ENCODE results near the gene LTV1.
"Not testable (repeated sequence)": the region's sequence is repeated elsewhere in the genome, so short reads cannot be mapped to it uniquely, and the experiment has no call there.

The LTV1 gene

DNA sequence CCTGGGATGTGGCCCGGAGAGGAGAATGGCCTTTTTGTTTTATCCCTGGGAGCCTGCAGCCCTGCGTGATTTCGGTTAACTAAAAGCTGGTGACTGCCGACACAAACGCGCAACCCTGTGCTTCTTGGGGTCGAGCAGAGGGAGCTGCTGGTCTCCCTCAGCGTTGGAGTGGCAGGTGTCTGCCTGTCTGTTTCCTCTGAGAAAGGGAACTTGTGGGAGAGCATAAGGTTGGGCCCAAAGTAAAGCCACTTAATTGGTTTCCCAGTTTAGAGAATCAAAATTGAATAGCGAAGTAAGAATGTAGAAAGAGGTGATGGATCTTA is 500 bp downstream of the LTV1 start:
- DNase-seq, result no peak

DNA sequence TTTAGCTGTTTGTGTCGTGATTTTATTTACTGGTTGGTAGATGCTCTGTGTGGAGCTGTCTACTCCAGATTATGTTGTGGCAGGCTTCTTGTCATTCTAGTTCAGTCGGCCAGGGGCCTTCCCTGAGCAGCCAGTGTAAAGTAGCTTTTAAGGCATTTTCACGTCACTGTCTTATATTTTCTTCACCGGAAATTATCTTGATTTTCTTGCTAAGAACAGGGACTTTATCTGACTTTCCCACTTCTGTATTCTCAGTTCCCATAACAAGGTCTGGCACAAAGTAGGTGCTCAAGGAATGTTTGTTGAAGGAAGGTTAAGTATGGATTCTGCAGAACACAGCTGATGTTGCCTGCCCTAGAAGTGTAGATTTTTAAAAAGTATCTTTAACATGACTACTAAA is 868 bp downstream of the LTV1 start:
- DNase-seq, result no peak

- DNase-seq, result no peak
Measured at GRCh38 chr6:143845033-143845432, 1.9 kb downstream of the LTV1 start.

DNA sequence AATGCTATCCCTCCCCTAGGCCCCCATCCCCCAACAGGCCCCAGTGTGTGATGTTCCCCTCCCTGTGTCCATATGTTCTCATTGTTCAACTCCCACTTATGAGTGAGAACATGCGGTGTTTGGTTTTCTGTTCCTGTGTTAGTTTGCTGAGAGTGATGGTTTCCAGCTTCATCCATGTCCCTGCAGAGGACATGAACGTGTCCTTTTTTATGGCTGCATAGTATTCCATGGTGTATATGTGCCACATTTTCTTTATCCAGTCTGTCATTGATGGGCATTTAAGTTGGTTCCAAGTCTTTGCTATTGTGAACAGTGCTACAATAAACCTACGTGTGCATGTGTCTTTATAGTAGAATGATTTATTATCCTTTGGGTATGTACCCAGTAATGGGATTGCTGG is 8.6 kb downstream of the LTV1 start:
- not testable (repeated sequence) for DNase-seq

DNA sequence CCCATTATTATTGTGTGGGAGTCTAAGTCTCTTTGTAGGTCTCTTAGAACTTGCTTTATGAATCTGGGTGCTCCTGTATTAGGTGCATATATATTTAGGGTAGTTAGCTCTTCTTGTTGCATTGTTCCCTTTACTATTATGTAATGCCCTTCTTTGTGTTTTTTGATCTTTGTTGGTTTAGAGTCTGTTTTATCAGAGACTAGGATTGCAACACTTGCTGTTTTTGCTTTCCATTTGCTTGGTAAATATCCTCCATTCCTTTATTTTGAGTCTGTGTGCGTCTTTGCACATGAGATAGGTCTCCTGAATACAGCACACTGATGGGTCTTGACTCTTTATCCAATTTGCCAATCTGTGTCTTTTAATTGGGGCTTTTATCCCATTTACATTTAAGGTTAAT is 11.9 kb downstream of the LTV1 start:
- DNase-seq, result not testable (repeated sequence)

GRCh38 chr6:143856762-143857161 is 13.6 kb downstream of the LTV1 start:
- not testable (repeated sequence) for DNase-seq

DNA sequence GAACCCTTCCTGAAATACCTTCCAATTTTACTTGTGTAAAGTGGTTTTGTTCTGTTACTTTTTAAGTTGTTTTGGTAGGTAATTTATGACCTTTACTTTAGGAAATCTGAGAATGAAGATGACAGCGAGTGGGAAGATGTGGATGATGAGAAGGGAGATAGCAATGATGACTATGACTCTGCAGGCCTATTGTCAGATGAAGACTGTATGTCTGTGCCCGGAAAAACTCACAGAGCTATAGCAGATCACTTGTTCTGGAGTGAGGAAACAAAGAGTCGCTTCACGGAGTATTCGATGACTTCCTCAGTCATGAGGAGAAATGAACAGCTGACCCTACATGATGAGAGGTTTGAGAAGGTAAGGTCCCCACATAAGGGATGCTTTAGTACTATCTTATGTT is 14.5 kb downstream of the LTV1 start:
- no peak for DNase-seq

- no peak for DNase-seq
Measured at GRCh38 chr6:143859891-143860660, 16.9 kb downstream of the LTV1 start.

DNA sequence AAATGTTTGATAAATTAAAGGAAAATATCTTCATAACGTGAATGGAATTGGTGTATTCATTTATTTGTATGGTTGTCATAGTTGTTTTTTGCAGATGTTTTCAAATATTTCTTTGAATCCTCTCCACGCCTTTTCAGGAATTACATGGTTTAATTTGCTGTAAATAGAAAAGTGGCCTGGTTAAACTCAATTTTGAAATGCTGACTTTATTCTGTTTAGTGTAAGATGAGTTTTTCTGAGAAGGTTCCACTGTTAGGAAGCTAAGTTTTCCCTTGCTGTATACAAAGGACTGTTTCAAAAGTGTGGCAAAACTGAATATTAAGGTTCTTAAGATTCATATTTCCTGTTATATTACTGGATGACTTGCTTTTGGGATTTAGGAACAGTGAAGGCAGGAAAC is 20.6 kb downstream of the LTV1 start:
- DNase-seq, result no peak

GRCh38 chr6:143864234-143864633 is 21.1 kb downstream of the LTV1 start, which contains the start of gene ZC2HC1B:
Gene ZC2HC1B, plus strand, starts transcription at chr6:143864474. Its CDS starts 66 bp downstream, at chr6:143864540.
- no peak for DNase-seq

GRCh38 chr6:143867236-143867635 is 24.1 kb downstream of the LTV1 start:
- no peak for DNase-seq

GRCh38 chr6:143868808-143869207 is 25.7 kb downstream of the LTV1 start:
- not testable (repeated sequence) for DNase-seq

DNA sequence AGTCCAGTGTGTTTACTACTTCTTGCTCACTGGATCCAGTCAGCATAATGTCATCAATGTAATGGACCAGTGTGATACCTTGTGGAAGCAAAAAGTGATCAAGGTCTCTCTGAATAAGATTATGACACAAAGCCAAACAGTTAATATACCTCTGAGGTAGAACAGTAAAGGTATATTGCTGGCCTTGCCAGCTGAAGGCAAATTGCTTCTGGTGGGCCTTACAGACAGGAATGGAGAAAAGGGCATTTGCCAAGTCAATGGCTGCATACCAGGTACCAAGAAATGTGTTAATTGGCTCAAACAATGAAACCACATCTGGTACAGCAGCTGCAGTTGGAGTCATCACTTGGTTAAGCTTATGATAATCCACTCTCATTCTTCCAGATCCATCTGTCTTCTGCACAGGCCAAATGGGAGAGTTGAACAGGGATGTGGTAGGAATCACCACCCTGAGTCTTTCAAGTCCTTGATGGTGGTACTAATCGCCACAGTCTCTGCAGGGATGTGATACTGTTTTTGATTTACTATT is 28.1 kb downstream of the LTV1 start:
- DNase-seq, result not testable (repeated sequence)

GRCh38 chr6:143872201-143872600 is 29.1 kb downstream of the LTV1 start:
- no peak for DNase-seq

DNA sequence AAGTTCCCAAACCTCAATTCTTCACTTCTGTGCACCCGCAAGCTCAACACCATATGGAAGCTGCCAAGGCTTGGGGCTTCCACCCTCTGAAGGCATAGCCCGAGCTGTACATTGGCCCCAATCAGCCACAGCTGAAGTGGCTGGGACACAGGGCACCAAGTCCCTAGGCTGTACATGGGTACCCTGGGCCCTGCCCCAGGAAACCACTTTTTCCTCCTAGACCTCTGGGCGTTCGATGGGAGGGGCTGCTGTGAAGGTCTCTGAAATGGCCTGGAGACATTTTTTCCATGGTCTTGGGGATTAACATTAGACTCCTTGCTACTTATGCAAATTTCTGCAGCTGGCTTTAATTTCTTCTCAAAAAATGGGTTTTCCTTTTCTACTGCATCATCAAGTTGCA is 30.5 kb downstream of the LTV1 start:
- not testable (repeated sequence) for DNase-seq

GRCh38 chr6:143874503-143874902 is 31.4 kb downstream of the LTV1 start:
- DNase-seq, result not testable (repeated sequence)

- no peak for DNase-seq
Measured at GRCh38 chr6:143877584-143878271, 34.6 kb downstream of the LTV1 start.

GRCh38 chr6:143878272-143878760 is 35.2 kb downstream of the LTV1 start:
- no peak for DNase-seq

DNA sequence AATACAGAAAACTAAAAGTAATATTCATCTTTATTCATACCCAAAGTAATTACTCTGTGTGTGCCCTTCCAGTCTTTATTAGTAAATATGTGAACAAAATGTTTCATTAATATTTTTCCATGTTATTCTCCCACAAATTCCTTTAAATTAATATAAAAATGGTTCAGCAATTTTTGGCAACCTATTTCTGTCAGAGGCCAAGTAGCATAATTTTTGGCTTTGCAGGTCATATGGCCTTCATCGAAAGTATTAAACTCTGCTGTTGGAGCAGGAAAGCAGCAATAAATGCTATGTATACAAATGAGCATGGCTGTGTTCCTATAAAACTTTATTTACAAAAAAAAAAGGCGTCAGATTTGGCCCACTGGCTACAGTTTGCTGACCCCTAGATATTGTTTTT is 37.3 kb downstream of the LTV1 start:
- DNase-seq, result no peak

DNA sequence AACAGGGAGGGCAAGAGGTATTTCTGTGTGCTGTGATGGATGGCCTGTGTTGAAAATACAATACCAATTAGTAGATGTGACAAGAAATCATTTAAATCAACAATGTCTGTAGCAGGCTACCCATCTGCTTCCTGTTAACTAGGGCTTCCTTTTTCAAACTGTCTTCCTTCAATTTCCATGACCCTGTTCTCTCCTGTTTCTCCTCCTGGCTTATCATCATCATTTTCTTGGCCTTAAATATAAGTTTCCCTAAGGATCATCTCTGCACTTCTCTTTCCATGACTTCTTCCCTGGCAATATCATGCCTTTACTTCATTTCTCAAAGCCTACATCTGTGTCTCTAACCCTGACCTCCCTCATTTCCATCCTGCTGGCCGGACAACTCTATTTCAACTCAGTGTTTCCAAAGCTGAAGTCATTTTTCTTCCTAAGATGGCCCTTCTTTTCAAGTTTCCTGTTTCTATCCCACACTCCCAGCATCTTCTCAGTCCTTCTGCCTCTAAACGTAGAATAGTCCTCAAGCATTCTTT is 39.3 kb downstream of the LTV1 start:
- DNase-seq, result no peak

DNA sequence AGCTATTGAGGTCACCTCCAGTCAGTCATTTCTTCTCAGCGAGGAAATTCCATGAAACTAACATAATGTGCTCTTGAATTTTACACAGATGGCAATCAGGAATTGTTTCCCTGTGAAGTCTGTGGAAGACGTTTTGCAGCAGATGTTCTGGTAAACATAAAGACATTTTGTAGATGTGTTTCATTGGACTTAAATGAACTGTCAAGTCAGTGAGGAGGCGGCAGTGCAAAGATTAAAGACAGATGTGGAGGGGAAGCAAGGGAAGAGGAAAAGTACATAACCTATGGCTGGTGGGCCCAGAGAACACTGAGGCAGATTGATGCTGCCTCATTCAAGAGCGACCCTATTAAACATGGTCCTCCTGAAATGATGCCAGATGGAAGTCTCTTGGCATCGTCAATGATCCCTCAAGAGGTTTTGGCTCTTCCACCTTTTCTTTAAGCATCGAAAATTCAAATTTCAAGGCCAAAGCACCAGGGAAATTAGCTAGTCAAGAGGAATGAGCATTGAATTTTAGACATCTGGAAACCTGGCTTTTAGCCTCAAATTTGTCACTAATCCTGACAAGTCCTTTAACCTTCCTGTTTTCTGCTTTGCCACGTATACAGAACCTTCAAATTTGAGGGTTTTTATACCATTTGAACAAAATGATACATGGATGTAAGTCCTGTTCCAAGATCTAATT is 41.2 kb downstream of the LTV1 start:
- DNase-seq, result no peak

- DNase-seq, result no peak
Measured at GRCh38 chr6:143885116-143885515, 42.0 kb downstream of the LTV1 start.

DNA sequence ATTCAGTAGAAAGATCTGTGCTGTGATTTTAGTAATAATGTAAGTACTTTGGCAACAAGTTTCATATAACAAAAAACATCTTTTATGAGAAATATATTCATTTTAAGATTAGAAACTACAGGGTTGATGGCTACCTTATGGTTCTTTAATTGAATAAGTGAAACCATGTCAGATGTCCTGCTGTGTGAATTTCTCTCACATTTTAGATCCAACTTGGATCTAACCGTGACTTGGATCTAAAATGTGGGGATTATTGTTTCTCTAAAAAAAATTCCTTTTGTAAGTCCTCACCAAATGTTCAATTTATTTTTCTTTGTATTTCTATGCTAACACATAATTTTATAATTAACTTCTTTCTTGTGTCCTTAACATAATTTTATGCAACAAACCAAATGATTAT is 51.5 kb downstream of the LTV1 start:
- DNase-seq, result no peak
